GM21360 (cell line): ENCODE data around the gene IFT80.

Experiments used
- ATAC-seq: cut with Tn5 transposase; IDR thresholded peaks from one replicate; pipeline ENCODE4 v1.9.1; 2021; ENCODE audit warnings: mild to moderate bottlenecking, moderate library complexity; ENCODE audit not compliant: unreplicated experiment

The IFT80 gene

GRCh38 chr3:160401291-160402095 is 2.5 kb upstream of the IFT80 start:
- ATAC-seq, result no peak

- ATAC-seq, result no peak
These were observed 1.7 kb upstream of the IFT80 start for GRCh38 chr3:160400702-160401150.

DNA sequence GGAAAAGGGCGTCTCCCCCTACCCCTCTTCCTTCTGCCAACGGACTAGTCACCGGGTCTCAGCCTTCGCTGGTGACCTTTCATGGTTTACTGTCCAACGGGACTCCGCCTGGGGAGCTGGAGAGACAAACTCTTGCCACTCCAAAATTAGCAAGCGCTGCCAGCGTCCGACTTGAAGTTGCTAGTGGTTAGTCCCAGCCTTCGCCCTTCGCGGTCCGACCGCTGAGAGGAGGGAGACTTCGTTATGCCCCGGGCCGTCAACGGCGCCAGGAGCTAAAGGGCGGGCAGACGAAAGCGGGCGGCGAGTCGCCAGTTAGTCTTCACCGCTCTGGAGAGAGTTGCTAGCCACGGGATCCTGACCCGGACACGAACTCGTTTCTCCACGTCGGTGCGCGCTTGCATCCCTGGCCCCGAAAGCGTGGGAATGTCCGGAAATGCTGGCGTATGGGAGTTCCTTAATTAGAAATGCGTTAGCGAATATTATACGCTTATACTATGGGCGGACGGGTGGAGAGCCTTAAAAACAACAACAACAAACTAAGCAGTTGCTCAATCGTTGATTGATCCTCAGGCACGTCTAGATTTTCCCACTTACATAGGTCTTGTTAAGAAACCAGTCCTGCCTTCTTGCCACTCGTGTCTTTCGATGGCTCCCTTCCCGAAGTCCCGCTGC is 1.1 kb upstream of the IFT80 start:
- peak; percentile 2 for ATAC-seq

- ATAC-seq, result peak; percentile 2
These were observed 253 bp downstream of the IFT80 start for GRCh38 chr3:160398820-160399124.

- ATAC-seq, result no peak
These were observed 3.7 kb downstream of the IFT80 start for GRCh38 chr3:160395297-160395696.

DNA sequence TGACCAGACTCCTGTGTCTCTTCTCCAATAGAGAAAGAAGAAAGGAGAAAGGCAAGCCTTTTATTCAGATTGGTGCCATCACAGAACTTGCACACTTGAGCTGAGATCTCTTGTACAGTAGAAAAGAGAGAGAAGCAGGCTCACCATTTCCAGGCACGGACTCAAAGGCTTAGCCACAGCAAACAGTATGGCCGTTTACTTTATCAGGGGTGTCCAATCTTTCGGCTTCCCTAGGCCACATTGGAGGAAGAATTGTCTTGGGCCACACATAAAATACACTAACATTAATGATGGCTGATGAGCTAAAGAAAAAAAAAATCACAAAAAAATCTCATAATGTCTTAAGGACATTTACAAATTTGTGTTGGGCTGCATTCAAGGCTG is 5.0 kb downstream of the IFT80 start:
- ATAC-seq, result no peak

- ATAC-seq, result no peak
These were observed 5.5 kb downstream of the IFT80 start for GRCh38 chr3:160393346-160394008.

- no peak for ATAC-seq
These were observed 6.2 kb downstream of the IFT80 start for GRCh38 chr3:160392798-160393197.

- ATAC-seq, result no peak
These were observed 8.4 kb downstream of the IFT80 start for GRCh38 chr3:160390565-160391138.

DNA sequence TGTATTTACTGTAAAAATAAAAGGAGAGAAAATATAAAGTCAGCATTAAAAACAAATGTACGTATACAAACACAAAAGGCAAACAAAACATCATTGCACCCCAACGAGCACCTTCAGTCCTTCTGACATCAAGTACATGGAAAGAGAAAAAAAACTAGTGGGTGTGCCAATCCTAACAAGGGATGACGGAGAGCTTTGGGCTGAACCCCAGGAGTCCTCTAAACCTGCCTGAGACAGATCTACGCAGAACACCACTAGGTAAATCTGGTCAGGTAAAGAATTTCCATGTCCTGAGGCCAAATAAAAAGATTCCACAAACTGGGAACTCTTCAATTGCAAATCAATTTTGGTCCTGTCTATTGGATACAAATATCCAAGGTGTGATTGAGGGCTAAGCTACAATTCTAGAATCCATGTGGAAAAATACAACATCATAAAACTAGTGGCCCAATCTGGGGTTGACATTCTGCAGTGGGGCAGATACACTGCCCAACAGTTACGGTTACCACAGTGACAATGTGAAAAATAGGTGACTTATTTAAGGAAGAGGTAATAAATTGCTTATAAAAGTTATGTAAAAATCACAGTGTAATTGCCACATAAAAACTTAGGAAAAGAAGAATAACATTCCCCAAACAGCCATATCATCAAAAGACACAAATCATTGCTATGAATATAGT is 14.2 kb downstream of the IFT80 start:
- ATAC-seq, result no peak

- no peak for ATAC-seq
These were observed 17.6 kb downstream of the IFT80 start for GRCh38 chr3:160381470-160381869.

GRCh38 chr3:160379628-160380214 is 19.3 kb downstream of the IFT80 start:
- ATAC-seq, result no peak

DNA sequence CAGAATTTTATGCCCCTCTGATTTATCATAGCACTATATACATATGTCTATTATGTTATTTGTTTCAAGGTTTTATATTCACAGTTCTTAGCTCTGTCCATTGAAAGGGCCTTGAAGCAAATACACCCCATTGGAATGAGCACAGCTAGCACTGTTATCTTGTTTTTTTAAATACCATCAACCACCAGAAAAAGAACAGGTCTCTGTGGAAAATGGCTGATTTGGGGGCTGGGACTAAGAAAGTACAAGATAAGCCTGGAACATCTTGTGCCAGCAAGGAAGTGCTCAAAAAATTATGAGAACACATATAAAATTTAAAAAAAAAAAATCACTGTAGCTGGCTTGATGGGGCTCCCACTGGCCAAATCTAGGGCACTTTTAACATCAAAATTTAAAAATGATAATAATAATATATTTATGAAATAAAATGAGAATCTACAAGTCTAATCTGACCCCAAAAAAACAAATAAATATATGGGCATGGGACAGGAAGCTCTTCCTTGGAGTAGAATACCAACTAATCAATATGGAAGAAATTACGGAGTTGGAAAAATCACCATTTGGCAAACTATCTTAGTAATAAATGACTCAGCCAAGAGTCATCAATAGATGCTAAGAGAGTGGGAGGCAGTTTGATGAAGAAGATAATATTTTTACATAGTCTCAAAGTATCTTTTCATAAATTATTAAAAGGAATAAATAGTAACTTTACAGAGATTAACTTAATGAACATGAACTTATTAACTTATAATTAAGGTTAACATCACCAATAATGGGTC is 20.5 kb downstream of the IFT80 start:
- no peak for ATAC-seq

- ATAC-seq, result no peak
These were observed 22.3 kb downstream of the IFT80 start for GRCh38 chr3:160376681-160377080.

GRCh38 chr3:160374925-160375324 is 24.1 kb downstream of the IFT80 start:
- no peak for ATAC-seq

- ATAC-seq, result no peak
These were observed 24.6 kb downstream of the IFT80 start for GRCh38 chr3:160374472-160374871.

DNA sequence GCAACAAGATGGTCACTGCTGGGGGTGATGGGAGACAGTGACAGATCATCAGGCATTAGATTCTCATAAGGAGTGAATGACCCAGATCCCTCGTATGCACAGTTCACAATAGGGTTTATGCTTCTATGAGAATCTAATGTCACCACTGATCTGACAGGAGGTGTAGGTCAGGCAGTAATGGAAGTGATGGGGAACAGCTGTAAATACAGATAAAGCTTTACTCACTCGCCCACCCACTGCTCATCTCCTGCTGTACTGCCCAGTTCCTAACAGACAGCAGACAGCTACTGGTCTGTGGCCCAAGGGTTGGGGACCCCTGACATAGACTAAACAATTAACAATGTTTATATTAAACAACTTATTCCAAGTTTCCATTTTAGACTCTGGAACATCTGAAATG is 25.4 kb downstream of the IFT80 start:
- no peak for ATAC-seq

- no peak for ATAC-seq
These were observed 26.2 kb downstream of the IFT80 start for GRCh38 chr3:160372780-160373179.

DNA sequence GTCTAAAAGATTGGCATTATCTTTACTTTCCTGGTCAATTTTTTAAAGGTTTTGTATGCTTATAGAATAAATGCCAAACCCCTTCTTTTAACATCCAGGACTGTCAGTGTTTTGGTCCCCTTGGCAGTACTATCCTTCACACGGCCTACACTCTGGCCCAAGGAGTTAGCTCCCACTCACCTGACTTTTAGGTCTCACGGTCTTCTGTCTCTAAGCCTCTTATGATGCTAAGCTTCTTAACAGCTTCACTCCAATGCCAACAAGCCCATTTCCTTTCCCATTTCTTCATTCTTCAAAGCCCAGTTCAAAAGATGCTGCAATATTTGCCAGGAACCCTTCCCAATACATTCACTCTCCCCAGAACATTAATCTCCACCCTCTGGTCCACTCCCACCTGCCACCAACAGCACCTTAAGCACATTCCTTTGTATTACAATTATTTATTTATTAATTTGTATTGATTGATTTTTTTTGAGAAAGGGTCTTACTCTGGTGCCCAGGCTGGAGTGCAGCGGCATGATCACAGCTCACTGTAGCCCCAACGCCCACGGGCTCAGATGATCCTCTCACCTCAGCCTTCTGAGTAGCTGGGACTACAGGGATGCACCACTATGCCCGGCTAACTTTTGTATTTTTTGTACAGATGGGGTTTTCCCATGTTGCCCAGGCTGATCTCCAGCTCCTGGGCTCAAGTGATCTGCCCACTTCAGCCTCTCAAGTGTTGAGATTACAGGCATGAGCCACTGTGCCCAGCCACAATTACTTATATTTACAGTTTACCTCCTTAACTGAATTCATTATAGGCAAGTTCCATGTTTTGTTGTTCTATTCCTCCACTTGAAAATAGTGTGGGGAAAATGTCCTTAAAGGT is 27.8 kb downstream of the IFT80 start:
- no peak for ATAC-seq
